Tibial nerve (tissue), 4 donors: Measurements from ENCODE around the gene TNFRSF12A. TPM values are rescaled to one million over a fixed set of nuclear protein-coding genes. Genes with fewer than 3 reads are reported as not detected.

ENCODE experiments used
- DNase-seq, 2 donors: peaks; one replicate each; pipeline ENCODE4 v3.0.0-alpha.2; 2019; ENCODE audit warnings: low spot score in 2 of 2
- H3K27ac ChIP-seq, 4 donors: fragments of 200-600 bp; sonication (generic) in 3 of 4; one replicate each; pipeline ENCODE4 v1.5.1; 2017 to 2019; ENCODE audit warnings: mild to moderate bottlenecking in 1 of 4
- H3K27me3 ChIP-seq, 2 donors: fragments of 200-600 bp; sonication (generic) in 1 of 2; one replicate each; pipeline versions ENCODE4 v1.5.1 to v1.6.0; 2017 to 2019
- H3K36me3 ChIP-seq, 3 donors: fragments of 200-600 bp; sonication (generic); one replicate each; pipeline ENCODE4 v1.5.1; 2018 to 2019
- H3K4me1 ChIP-seq, 4 donors: fragments of 200-600 bp; sonication (generic) in 3 of 4; one replicate each; pipeline ENCODE4 v1.5.1; 2017 to 2019
- H3K4me3 ChIP-seq, 4 donors: fragments of 200-600 bp; sonication (generic) in 3 of 4; one replicate each; pipeline ENCODE4 v1.5.1; 2017 to 2019; ENCODE audit warnings: mild to moderate bottlenecking in 1 of 4, moderate library complexity in 1 of 4
- H3K9me3 ChIP-seq, 4 donors: fragments of 200-600 bp; sonication (generic) in 3 of 4; one replicate each; pipeline ENCODE4 v1.5.1; 2017 to 2019
- CTCF ChIP-seq, 5 experiments: fragments of 200-600 bp in 3 of 5; fragments of 450-650 bp in 2 of 5; sonication (generic) in 3 of 5; IDR thresholded peaks; one replicate each; pipeline ENCODE4 v1.5.1; 2016 to 2019; ENCODE audit warnings: antibody characterized with exemption in 5 of 5, mild to moderate bottlenecking in 3 of 5, moderate library complexity in 2 of 5
- EP300 ChIP-seq, 2 donors: sonication (generic); formaldehyde crosslinking; IDR thresholded peaks; one replicate each; pipeline ENCODE4 v1.6.1; 2017; ENCODE audit warnings: antibody characterized with exemption in 2 of 2, mild to moderate bottlenecking in 1 of 2
- POLR2A ChIP-seq, 2 donors: fragments of 450-650 bp; IDR thresholded peaks; one replicate each; pipeline ENCODE4 v1.6.1; 2017; ENCODE audit warnings: antibody characterized with exemption in 2 of 2, mild to moderate bottlenecking in 2 of 2, moderate library complexity in 2 of 2
- WGBS, 2 donors: methylation state at CpG; one replicate each; pipeline ENCODE4 v1.1.5; 2018; 5-methylcytosine and 5-hydroxymethylcytosine counted together
- total RNA-seq, 4 donors: library from RNA; depleted of rRNA; stranded (reverse); fragments of >200 nt; gene quantifications; one replicate each; pipeline ENCODE4 v1.1.0, GENCODE V29; 2016

TNFRSF12A gene
- total RNA-seq, 4 donors from 2014 or later: 2.4 to 47.4 (median 11.5) TPM

GRCh38 chr16:3056336-3057180 is 36.4 kb downstream of the TNFRSF12A start:
- Histone ChIP-seq H3K4me1 (peaks cover 0 to 19% (median 14%) of the 10 kb centered on the region in 4 donors), H3K27me3 (no peaks in the 10 kb centered on the region), H3K4me3 (no peak overlapping the region), H3K36me3 (peaks cover 0 to 13% (median 0%) of the 10 kb centered on the region in 3 donors), H3K27ac (no peak overlapping the region), H3K9me3 (no peaks in the 10 kb centered on the region)
- no peak for TF ChIP-seq EP300 (IDR thresholded peaks at IDR 0.05)
- TF ChIP-seq CTCF (IDR thresholded peaks at IDR 0.05): no peak
- TF ChIP-seq POLR2A (IDR thresholded peaks at IDR 0.05): no peak
- 84 to 88% methylated on average over 13 to 18 of the region's 19 CpGs for WGBS, 2 donors
- DNase-seq: no peak

GRCh38 chr16:3057181-3058138 is 37.3 kb downstream of the TNFRSF12A start:
- H3K27ac ChIP-seq: peak overlapping the region in 1 of 4 donors; percentile 88
- peaks cover 0 to 19% (median 14%) of the 10 kb centered on the region in 4 donors for H3K4me1 ChIP-seq
- peaks cover 0 to 13% (median 0%) of the 10 kb centered on the region in 3 donors for H3K36me3 ChIP-seq
- 92 to 93% methylated on average over 21 of the region's 22 CpGs for WGBS, 2 donors
- no peak for TF ChIP-seq CTCF (IDR thresholded peaks at IDR 0.05)
- no peak for TF ChIP-seq EP300 (IDR thresholded peaks at IDR 0.05)
- no peak for TF ChIP-seq POLR2A (IDR thresholded peaks at IDR 0.05)
- DNase-seq: no peak
- H3K4me3 ChIP-seq: no peak overlapping the region
- no peaks in the 10 kb centered on the region for H3K9me3 ChIP-seq
- no peaks in the 10 kb centered on the region for H3K27me3 ChIP-seq

- TF ChIP-seq EP300 (IDR thresholded peaks at IDR 0.05) (no peak), POLR2A (IDR thresholded peaks at IDR 0.05) (no peak), CTCF (IDR thresholded peaks at IDR 0.05) (no peak)
- Histone ChIP-seq H3K4me1 (peaks cover 0 to 19% (median 14%) of the 10 kb centered on the region in 4 donors), H3K27me3 (no peaks in the 10 kb centered on the region), H3K4me3 (peak overlapping the region; percentile 69 to 93 (median 74)), H3K36me3 (peaks cover 0 to 13% (median 0%) of the 10 kb centered on the region in 3 donors), H3K9me3 (no peaks in the 10 kb centered on the region), H3K27ac (peak overlapping the region; percentile 35 to 88 (median 58))
- DNase-seq: peak in 1 of 2 donors; percentile 20
- 9 to 29% methylated on average over 27 to 61 of the region's 77 CpGs for WGBS, 2 donors
These were observed 38.2 kb downstream of the TNFRSF12A start for GRCh38 chr16:3058139-3059030.

GRCh38 chr16:3059041-3059722 is 39.0 kb downstream of the TNFRSF12A start:
- H3K9me3 ChIP-seq: no peaks in the 10 kb centered on the region
- peaks cover 0 to 8% (median 0%) of the 10 kb centered on the region in 3 donors for H3K36me3 ChIP-seq
- peak overlapping the region; percentile 37 to 88 (median 59) for H3K27ac ChIP-seq
- peaks cover 0 to 19% (median 14%) of the 10 kb centered on the region in 4 donors for H3K4me1 ChIP-seq
- H3K27me3 ChIP-seq: no peaks in the 10 kb centered on the region
- WGBS, 2 donors: 1 to 2% methylated on average over 41 to 65 of the region's 67 CpGs
- TF ChIP-seq EP300 (IDR thresholded peaks at IDR 0.05) (peak in 1 of 2 donors; percentile 45), POLR2A (IDR thresholded peaks at IDR 0.05) (peak in 1 of 2 donors; percentile 28), CTCF (IDR thresholded peaks at IDR 0.05) (peak; percentile 96 to 99 (median 99))
- peak; percentile 42 to 58 for DNase-seq
- peak overlapping the region; percentile 69 to 93 (median 74) for H3K4me3 ChIP-seq
